BLaER1 treated with 17β-estradiol and CSF1 and Interleukin-3, amounts not matched to agents 10 nM and 100 nM (cell line): ENCODE data around the gene DUSP5.
A peak's percentile ranks its signal among the peaks of the same experiment; 100 is the strongest.

Experiments
- H3K27ac ChIP-seq, 11 experiments: shearing (Covaris generic); formaldehyde crosslinking; 2 replicates each; pipeline ENCODE4 v1.8.1; 2022
- H3K27me3 ChIP-seq, 11 experiments: shearing (Covaris generic); formaldehyde crosslinking; 2 replicates each; pipeline ENCODE4 v1.8.1; 2022
- H3K36me3 ChIP-seq, 11 experiments: shearing (Covaris generic); formaldehyde crosslinking; 2 replicates each; pipeline ENCODE4 v1.8.1; 2022
- H3K4me1 ChIP-seq, 10 experiments: shearing (Covaris generic); formaldehyde crosslinking; 2 replicates each; pipeline ENCODE4 v1.8.1; 2022
- H3K4me2 ChIP-seq, 11 experiments: shearing (Covaris generic); formaldehyde crosslinking; 2 replicates each; pipeline ENCODE4 v1.8.1; 2022
- H3K4me3 ChIP-seq, 10 experiments: shearing (Covaris generic); formaldehyde crosslinking; 2 replicates each; pipeline ENCODE4 v1.8.1; 2022
- H3K9ac ChIP-seq, 11 experiments: shearing (Covaris generic); formaldehyde crosslinking; 2 replicates each; pipeline ENCODE4 v1.8.1; 2022
- H3K9me3 ChIP-seq, 11 experiments: shearing (Covaris generic); formaldehyde crosslinking; replicated peaks in 1 of 11; 2 replicates each; pipeline ENCODE4 v1.8.1; 2022
- H4K20me1 ChIP-seq, 11 experiments: shearing (Covaris generic); formaldehyde crosslinking; 2 replicates each; pipeline ENCODE4 v1.8.1; 2022
- Cebpa-rat ChIP-seq, 11 experiments: shearing (Covaris generic); IDR thresholded peaks; 2 replicates each; pipeline ENCODE4 v1.8.1; 2022

DUSP5 gene

DNA sequence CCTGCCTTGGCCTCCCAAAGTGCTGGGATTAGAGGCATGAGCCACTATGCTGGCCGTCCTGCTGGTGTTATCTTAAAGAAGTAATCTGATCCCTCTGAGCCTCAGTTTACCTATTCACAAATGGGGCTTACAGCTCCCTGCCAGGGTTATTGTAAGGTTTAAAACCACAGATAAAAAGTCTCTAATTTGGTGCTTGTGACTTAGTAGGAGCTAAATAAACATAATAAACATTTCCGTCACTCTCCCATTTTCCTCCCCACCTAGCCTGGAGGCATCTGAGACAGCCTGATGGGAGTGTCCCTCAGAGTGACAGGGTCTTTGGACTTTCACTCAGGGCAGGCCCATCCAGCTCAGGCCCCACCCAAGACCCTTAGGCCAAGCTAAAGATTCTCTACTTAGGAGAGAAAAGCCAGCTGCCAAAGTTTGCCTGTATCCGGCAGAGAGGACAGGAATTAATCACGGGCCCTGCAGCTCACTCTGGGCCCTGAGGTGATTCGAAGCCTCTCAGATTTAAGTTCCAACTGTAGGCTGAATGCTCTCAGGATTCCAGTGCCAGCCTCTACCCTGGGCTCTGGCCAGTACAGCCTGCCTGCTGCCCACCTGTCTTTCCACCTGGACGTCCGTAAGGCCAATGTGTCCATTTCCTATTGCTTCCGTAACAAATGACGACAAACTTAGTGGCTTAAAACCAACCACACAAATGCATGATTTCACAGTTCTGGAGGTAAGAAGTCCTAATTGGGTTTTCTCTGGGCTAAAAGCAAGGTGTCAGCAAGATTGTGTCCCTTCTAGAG is 21.8 kb upstream of the DUSP5 start:
- Histone ChIP-seq H3K27ac (no peak overlapping the region), H3K4me2 (no peak overlapping the region), H3K4me3 (no peak overlapping the region), H3K27me3 (no peaks in the 10 kb centered on the region), H3K36me3 (no peaks in the 10 kb centered on the region), H3K9me3 (no peaks in the 10 kb centered on the region), H4K20me1 (no peaks in the 10 kb centered on the region), H3K4me1 (no peaks in the 10 kb centered on the region), H3K9ac (no peak overlapping the region)
- TF ChIP-seq Cebpa-rat (IDR thresholded peaks at IDR 0.05) = no peak

DNA sequence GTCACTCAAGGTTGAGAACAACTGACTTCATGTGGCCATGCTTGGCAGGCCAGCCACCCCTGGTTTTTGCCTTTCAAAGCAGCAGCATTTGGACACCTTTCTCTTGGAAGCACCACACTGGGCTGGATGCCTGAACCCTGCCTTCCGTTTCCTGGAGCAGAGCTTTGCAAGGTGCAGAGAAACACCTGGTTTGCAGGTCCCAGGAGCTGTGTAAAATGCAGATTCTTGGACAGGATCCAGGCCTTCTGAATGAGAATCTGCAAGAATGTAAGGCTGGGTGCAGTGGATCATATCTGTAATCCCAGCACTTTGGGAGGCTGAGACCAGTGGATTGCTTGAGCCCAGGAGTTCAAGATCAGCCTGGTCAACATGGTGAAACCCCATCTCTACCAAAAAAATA is 18.0 kb upstream of the DUSP5 start:
- no peak overlapping the region for H3K27ac ChIP-seq
- H3K9me3 ChIP-seq = no peaks in the 10 kb centered on the region
- no peak overlapping the region for H3K4me2 ChIP-seq

DNA sequence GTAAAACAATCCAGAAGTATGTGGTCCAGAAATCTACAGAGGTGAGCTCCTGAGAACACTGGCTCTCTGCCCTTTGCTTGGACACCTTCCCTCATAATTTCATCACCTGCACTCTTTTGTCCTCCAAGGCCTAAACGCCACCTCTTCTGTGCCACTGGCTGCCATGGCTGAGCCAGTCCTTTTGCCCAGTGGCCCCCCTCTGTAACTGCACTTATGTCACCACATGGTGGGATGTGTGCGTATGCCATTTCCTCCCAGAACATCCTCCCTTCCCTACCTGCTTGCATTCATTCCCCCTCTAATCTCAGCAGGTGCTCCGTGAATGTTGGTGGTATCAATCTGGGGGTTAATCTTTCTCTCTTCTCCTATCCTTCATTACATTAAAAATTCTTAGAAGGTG is 17.3 kb upstream of the DUSP5 start:
- H3K4me1 ChIP-seq = no peaks in the 10 kb centered on the region
- no peak overlapping the region for H3K4me3 ChIP-seq
- H3K36me3 ChIP-seq = no peaks in the 10 kb centered on the region
- no peaks in the 10 kb centered on the region for H4K20me1 ChIP-seq
- no peak for TF ChIP-seq Cebpa-rat (IDR thresholded peaks at IDR 0.05)
- H3K27me3 ChIP-seq = no peaks in the 10 kb centered on the region
- H3K9me3 ChIP-seq = no peaks in the 10 kb centered on the region
- no peak overlapping the region for H3K9ac ChIP-seq
- no peak overlapping the region for H3K27ac ChIP-seq
- no peak overlapping the region for H3K4me2 ChIP-seq

More for the DNA sequence above, 18.0 kb upstream of the DUSP5 start:
- Histone ChIP-seq H4K20me1 (no peaks in the 10 kb centered on the region), H3K4me1 (no peaks in the 10 kb centered on the region), H3K4me3 (no peak overlapping the region), H3K27me3 (no peaks in the 10 kb centered on the region), H3K9ac (no peak overlapping the region), H3K36me3 (no peaks in the 10 kb centered on the region)
- no peak for TF ChIP-seq Cebpa-rat (IDR thresholded peaks at IDR 0.05)

DNA sequence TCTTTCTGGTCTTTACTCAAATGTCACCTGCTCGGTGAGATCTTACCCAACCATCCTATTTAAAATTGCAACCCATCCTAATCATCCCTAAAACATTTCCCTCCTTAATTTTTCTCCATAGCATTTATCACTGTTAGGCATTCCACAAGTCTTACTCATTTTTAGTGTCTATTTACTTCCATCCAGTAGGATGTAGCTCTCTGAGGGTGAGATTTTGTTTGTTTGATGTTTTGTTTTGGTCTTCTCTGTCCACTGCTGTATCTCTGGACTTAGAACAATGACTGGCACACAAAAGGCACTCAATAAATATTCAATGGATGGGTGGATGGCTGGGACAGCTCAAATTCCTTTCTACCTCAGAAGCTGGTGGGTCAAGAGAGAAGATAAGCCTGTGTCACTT is 15.8 kb upstream of the DUSP5 start:
- H4K20me1 ChIP-seq = no peaks in the 10 kb centered on the region
- peaks cover 0 to 7% (median 0%) of the 10 kb centered on the region in 11 experiments; a peak in 5 of 22 replicates for H3K27me3 ChIP-seq
- no peak overlapping the region for H3K27ac ChIP-seq
- no peak overlapping the region for H3K4me3 ChIP-seq
- no peak overlapping the region for H3K9ac ChIP-seq
- H3K36me3 ChIP-seq = no peaks in the 10 kb centered on the region
- H3K9me3 ChIP-seq = no peaks in the 10 kb centered on the region
- no peaks in the 10 kb centered on the region for H3K4me1 ChIP-seq
- TF ChIP-seq Cebpa-rat (IDR thresholded peaks at IDR 0.05) = no peak
- H3K4me2 ChIP-seq = no peak overlapping the region

DNA sequence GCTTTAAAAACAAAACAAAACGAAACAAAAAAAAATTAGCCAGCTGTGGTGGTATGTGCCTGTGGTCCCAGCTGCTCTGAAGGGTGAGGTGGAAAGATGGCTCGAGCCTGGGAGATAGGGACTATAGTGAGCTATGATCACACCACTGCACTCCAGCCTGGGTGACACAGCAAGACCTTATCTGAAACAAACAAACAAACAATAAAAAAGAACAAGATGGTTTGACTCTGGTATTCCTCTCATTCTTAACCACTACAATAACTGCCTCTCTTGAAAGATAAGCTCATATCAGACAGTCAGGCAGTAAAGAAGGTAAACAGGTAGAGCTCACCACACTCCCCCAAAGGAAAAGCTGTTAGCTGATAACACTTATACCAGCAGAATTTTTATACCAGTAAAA is 14.1 kb upstream of the DUSP5 start:
- no peak for TF ChIP-seq Cebpa-rat (IDR thresholded peaks at IDR 0.05)
- Histone ChIP-seq H3K36me3 (no peaks in the 10 kb centered on the region), H3K4me1 (peaks cover 10 to 17% (median 14%) of the 10 kb centered on the region in 10 experiments), H3K9me3 (no peaks in the 10 kb centered on the region), H4K20me1 (peaks cover 0 to 11% (median 0%) of the 10 kb centered on the region in 11 experiments; a peak in 2 of 22 replicates), H3K4me2 (no peak overlapping the region), H3K27ac (no peak overlapping the region), H3K9ac (no peak overlapping the region), H3K27me3 (peaks cover 0 to 24% (median 11%) of the 10 kb centered on the region in 11 experiments; a peak in 9 of 22 replicates), H3K4me3 (no peak overlapping the region)

DNA sequence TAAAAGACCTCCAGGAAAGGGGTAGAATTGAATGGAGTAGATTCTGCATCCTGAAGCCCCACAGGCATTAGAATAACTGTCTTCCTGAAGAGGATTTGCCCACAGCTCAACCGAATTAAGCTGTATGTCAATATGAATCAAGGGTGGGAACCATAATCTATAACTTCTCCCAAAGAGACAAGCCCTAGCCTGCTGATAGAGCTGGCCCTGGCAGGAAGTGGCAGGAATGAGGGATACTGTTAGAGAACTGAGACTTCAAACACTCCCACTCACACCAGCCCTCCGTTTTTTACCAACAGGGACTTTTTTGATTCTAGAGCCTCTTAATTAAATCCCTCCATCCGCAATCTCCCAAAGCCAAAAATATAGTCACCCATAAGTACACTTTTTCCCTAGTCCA is 12.2 kb upstream of the DUSP5 start:
- Histone ChIP-seq H3K4me1 (peaks cover 20 to 34% (median 31%) of the 10 kb centered on the region in 10 experiments), H3K9ac (no peak overlapping the region), H4K20me1 (peaks cover 0 to 20% (median 2%) of the 10 kb centered on the region in 11 experiments; a peak in 4 of 22 replicates), H3K9me3 (no peaks in the 10 kb centered on the region), H3K4me2 (no peak overlapping the region), H3K27ac (no peak overlapping the region), H3K27me3 (peaks cover 9 to 33% (median 21%) of the 10 kb centered on the region in 11 experiments; a peak in 17 of 22 replicates), H3K36me3 (no peaks in the 10 kb centered on the region), H3K4me3 (no peak overlapping the region)
- TF ChIP-seq Cebpa-rat (IDR thresholded peaks at IDR 0.05) = no peak

DNA sequence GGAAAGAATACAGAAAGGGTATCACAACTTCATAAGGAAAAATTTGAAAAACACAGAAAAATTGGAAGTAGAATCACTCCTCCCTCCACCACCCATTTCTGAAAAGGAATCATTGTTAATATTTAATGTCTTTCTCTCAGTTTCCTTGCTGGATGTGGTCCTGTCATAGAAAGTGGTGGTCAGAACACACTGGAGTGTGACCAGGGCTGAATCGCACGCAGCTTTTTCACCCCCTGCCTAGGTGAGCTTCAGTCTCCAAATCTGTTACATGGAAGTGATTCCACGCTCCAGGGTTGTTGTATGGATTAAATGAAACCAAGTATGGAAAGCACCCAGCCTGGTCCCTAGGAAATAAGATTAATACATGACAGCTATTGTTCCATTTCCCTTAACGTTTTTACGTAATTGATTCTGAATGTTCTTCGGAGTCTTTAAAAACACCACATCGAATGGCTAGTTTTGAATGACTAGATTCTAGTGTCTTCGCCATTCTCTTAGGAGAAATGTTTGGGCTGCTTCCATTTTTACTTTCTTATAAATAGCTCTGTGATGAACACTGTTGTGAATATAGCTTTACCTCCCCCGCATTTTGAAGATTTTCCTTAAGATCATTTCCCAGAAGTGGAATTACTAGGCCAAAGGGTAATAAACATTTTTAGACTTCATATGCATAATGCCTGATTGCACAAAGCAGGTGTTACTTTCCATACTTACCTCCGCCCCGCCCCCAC is 10.9 kb upstream of the DUSP5 start:
- H4K20me1 ChIP-seq = peaks cover 0 to 20% (median 4%) of the 10 kb centered on the region in 11 experiments; a peak in 4 of 22 replicates
- TF ChIP-seq Cebpa-rat (IDR thresholded peaks at IDR 0.05) = no peak
- peaks cover 20 to 46% (median 34%) of the 10 kb centered on the region in 11 experiments for H3K27me3 ChIP-seq
- no peak overlapping the region for H3K9ac ChIP-seq
- H3K27ac ChIP-seq = no peak overlapping the region
- peaks cover 22 to 37% (median 33%) of the 10 kb centered on the region in 10 experiments for H3K4me1 ChIP-seq
- H3K9me3 ChIP-seq = no peaks in the 10 kb centered on the region
- no peaks in the 10 kb centered on the region for H3K36me3 ChIP-seq
- H3K4me3 ChIP-seq = no peak overlapping the region
- H3K4me2 ChIP-seq = peak overlapping the region in 6 of 11 experiments; percentile 69 to 76 (median 74); a peak in 5 of 22 replicates

DNA sequence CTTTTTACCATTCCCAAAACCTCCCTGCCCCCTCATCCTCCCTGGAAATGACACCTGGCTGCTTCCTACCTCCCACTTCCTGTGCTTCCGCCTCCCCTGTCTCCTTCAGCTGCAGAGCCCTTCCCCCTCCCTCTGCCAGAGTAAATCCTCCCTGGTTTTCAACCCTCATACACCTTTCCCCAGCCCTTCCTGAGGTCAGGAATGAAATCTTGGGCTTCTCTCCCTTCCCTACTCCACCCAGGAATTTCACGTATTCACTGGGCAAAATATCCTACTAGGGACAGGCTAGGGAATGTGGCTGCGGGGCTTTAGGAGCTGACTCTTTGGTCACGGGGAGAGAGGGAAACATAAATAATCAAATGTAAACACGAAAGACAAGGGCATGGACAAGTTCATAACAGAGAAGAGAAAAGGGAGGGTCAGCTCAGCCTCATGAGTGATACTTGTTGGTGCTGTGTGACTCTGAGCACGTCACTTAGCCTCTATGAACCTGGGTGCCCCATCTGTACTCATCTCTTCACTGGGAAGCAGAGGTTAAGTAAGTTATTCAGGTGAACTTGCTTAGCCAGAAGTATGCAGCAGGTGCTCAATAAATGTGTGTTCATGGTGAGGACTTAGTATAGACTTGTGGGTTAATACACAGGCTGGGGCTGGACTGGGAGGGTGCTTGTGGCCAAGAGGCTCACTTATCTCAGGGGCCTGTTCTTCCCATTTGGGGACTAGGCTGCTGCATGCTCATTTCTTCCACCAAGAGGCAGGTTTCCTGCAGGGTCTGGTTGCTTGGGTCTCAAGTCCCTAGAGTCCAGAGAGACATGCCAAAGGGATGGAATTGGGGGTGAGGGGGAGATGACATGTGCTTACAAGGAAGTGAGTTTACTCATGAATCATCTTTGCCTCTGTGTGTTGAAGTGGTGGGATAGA is 10.0 kb upstream of the DUSP5 start:
- H4K20me1 ChIP-seq = peaks cover 0 to 20% (median 4%) of the 10 kb centered on the region in 11 experiments; a peak in 4 of 22 replicates
- no peak overlapping the region for H3K9ac ChIP-seq
- TF ChIP-seq Cebpa-rat (IDR thresholded peaks at IDR 0.05) = no peak
- no peaks in the 10 kb centered on the region for H3K9me3 ChIP-seq
- no peak overlapping the region for H3K4me3 ChIP-seq
- no peaks in the 10 kb centered on the region for H3K36me3 ChIP-seq
- peak overlapping the region; percentile 62 to 76 (median 74) for H3K4me2 ChIP-seq
- H3K4me1 ChIP-seq = peaks cover 30 to 45% (median 42%) of the 10 kb centered on the region in 10 experiments
- peaks cover 24 to 54% (median 40%) of the 10 kb centered on the region in 11 experiments for H3K27me3 ChIP-seq
- no peak overlapping the region for H3K27ac ChIP-seq
